ENCODE data around the gene HOOK2.

HOOK2 gene

GRCh38 chr19:12766051-12766521 is 9.3 kb downstream of the HOOK2 start:
- no peak for DNase-seq (ENCODE audit: low read depth, low spot score)
- TF ChIP-seq, protein P1, sequence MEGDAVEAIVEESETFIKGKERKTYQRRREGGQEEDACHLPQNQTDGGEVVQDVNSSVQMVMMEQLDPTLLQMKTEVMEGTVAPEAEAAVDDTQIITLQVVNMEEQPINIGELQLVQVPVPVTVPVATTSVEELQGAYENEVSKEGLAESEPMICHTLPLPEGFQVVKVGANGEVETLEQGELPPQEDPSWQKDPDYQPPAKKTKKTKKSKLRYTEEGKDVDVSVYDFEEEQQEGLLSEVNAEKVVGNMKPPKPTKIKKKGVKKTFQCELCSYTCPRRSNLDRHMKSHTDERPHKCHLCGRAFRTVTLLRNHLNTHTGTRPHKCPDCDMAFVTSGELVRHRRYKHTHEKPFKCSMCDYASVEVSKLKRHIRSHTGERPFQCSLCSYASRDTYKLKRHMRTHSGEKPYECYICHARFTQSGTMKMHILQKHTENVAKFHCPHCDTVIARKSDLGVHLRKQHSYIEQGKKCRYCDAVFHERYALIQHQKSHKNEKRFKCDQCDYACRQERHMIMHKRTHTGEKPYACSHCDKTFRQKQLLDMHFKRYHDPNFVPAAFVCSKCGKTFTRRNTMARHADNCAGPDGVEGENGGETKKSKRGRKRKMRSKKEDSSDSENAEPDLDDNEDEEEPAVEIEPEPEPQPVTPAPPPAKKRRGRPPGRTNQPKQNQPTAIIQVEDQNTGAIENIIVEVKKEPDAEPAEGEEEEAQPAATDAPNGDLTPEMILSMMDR (IDR thresholded peaks at IDR 0.05; ENCODE audit: insufficient read depth, low read length, missing control alignments): peak; percentile 99
- ChIA-PET CTCF (interaction anchor here (0.6 to 29.3 kb wide), 32 partner anchors 10 to 199 kb away, joined by 3 to 1565 read pairs (median 5); partner anchors contain the start of genes BEST2, GET3, HOOK2 and JUNB), POLR2A (interaction anchor here (0.6 to 2.2 kb wide), 6 partner anchors 8 to 1032 kb away, joined by 3 to 51 read pairs (median 5); partner anchors contain the start of gene JUNB)
- peak overlapping the region; percentile 68 for H3K4me3 ChIP-seq (ENCODE audit: low read depth, low read length)

GRCh38 chr19:12764698-12765097 is 10.7 kb downstream of the HOOK2 start:
- POLR2A ChIA-PET: interaction anchor here (0.6 to 1.3 kb wide), 2 partner anchors 27 to 28 kb away, joined by 3 read pairs; partner anchors contain the start of gene JUNB
- no peak for DNase-seq (ENCODE audit: low read depth, low spot score)
- TF ChIP-seq, protein P1 (IDR thresholded peaks at IDR 0.05; ENCODE audit: insufficient read depth, low read length, missing control alignments): no peak
- no peak overlapping the region for H3K4me3 ChIP-seq (ENCODE audit: low read depth, low read length)
- CTCF ChIA-PET: interaction anchor here (0.9 to 29.3 kb wide), 14 partner anchors 12 to 201 kb away, joined by 3 to 1565 read pairs (median 8); partner anchors contain the start of genes BEST2, GET3, HOOK2 and JUNB

- no peak for DNase-seq (ENCODE audit: low read depth, low spot score)
- no peak overlapping the region for H3K4me3 ChIP-seq (ENCODE audit: low read depth, low read length)
- TF ChIP-seq, protein P1 (IDR thresholded peaks at IDR 0.05; ENCODE audit: insufficient read depth, low read length, missing control alignments): no peak
- ChIA-PET POLR2A (interaction anchor here (0.6 to 1.0 kb wide), 2 partner anchors 26 to 28 kb away, joined by 3 read pairs; partner anchors contain the start of genes GET3 and JUNB), CTCF (interaction anchor here (0.6 to 29.3 kb wide), 10 partner anchors 13 to 117 kb away, joined by 3 to 1565 read pairs (median 5); partner anchors contain the start of genes BEST2, GET3, HOOK2 and JUNB)
Measured at GRCh38 chr19:12763100-12763499, 12.3 kb downstream of the HOOK2 start.

DNA sequence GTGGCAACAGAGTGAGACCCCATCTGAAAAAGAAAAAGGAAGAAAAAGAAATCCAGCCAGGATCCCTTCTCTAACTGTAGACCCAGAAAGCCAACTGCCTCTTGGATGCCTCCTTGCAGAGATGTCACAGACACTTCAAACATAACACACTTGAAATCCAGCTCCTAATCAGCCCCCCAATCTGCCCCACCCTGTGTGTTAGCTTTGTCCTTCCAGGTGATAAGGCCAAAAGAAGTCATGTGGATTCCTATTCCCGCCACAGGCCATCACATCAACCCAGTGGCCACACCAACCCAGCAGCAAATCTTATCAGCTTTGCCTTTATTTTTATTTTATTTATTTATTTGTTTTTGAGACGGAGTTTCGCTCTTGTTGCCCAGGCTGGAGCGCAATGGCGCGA is 15.7 kb downstream of the HOOK2 start:
- TF ChIP-seq, protein P1 (IDR thresholded peaks at IDR 0.05; ENCODE audit: insufficient read depth, low read length, missing control alignments): no peak
- H3K4me3 ChIP-seq (ENCODE audit: low read depth, low read length): no peak overlapping the region
- DNase-seq (ENCODE audit: low read depth, low spot score): no peak
- CTCF ChIA-PET: interaction anchor here (0.6 to 31.4 kb wide), 25 partner anchors 3 to 206 kb away, joined by 3 to 1565 read pairs (median 5); partner anchors contain the start of genes BEST2, FBXW9, GET3 and HOOK2
- POLR2A ChIA-PET: interaction anchor here (1.2 to 2.1 kb wide), 3 partner anchors 32 to 87 kb away, joined by 3 to 9 read pairs (median 3); partner anchors contain the start of gene JUNB

GRCh38 chr19:12757544-12758274 is 17.6 kb downstream of the HOOK2 start:
- POLR2A ChIA-PET: interaction anchor here (0.6 to 1.2 kb wide), 6 partner anchors 8 to 34 kb away, joined by 3 to 4 read pairs (median 4); partner anchors contain the start of genes GET3 and JUNB
- TF ChIP-seq, protein P1 (IDR thresholded peaks at IDR 0.05; ENCODE audit: insufficient read depth, low read length, missing control alignments): peak; percentile 82
- DNase-seq (ENCODE audit: low read depth, low spot score): no peak
- peak overlapping the region; percentile 50 for H3K4me3 ChIP-seq (ENCODE audit: low read depth, low read length)
- CTCF ChIA-PET: interaction anchor here (0.7 to 31.4 kb wide), 28 partner anchors 5 to 193 kb away, joined by 3 to 1565 read pairs (median 6); partner anchors contain the start of genes BEST2, DNASE2, FBXW9 and GET3
